NCI-H128 (cell line): Measurements from ENCODE around the gene PRKN.
"Not testable (repeated sequence)": the region's sequence is repeated elsewhere in the genome, so short reads cannot be mapped to it uniquely, and the experiment has no call there.

Source experiments
- DNase-seq: peaks from one replicate; lab custom pipeline; 2025; ENCODE audit not compliant: unreplicated experiment; lab: John Stamatoyannopoulos, UW

Gene PRKN

DNA sequence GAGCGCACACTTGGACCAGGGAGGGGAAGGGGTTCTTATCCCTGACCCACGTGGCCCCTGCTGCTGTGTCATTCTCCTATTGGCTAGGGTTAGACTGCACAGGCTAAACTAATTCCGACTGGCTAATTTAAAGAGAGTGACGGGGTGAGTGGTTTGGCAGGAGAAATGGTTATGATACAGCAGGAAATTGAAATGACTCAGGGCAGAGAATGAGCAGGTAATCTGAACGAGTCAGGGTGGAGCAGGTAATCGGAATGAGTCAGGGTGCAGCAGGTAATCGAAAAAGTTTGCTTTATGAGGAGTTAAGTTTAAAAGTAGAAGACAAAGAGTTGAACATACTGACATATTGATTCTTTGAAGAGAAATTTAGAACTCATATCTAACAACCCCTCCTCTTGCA, 1417.8 kb downstream of the PRKN start:
- DNase-seq, result not testable (repeated sequence)

DNA sequence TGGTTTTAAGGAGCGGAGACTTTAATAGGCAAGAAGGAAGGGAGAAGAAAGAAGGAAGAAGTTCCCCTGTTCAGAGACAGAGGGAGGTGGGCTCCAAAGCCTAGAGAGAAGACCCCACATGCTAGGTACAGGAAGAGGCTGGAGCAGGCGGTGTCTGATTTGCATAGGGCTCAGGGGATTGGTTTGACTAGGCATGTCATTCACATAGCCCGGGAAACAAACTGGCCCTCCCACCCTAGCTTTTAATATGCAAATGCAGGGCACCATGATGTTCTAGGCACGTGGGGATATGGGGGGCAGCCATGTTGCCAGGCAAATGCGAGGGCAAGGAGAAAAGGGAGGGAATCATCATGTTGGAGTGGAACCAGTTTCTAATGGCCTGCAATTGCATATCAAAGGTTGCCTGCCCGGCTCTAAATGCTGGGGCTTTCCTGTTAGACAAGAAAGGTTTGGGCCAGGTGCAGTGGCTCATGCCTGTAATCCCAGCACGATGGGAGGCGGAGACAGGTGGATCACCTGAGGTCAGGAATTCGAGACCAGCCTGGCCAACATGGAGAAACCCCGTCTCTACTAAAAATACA, 1419.4 kb downstream of the PRKN start:
- DNase-seq, result no peak

DNA sequence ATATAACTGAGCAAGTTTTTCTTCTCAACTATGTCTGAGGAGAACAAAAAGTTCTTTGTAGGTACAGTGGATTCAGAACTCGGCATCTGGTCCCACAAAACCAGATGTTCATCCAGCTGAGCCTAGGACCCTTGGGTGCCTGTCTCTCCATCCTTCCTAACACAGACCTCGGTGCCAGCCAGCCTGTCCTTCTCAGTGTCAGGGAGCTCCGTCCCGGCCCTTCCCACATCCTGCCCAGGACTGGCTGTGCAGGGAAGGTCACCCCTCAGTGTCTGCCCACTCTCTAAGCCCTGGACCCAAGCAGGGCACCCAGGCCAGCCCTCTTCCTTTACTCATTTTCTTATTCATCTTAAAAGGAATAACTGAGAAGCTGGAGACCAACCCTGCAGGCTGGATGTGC, 1421.7 kb downstream of the PRKN start:
- no peak for DNase-seq

DNA sequence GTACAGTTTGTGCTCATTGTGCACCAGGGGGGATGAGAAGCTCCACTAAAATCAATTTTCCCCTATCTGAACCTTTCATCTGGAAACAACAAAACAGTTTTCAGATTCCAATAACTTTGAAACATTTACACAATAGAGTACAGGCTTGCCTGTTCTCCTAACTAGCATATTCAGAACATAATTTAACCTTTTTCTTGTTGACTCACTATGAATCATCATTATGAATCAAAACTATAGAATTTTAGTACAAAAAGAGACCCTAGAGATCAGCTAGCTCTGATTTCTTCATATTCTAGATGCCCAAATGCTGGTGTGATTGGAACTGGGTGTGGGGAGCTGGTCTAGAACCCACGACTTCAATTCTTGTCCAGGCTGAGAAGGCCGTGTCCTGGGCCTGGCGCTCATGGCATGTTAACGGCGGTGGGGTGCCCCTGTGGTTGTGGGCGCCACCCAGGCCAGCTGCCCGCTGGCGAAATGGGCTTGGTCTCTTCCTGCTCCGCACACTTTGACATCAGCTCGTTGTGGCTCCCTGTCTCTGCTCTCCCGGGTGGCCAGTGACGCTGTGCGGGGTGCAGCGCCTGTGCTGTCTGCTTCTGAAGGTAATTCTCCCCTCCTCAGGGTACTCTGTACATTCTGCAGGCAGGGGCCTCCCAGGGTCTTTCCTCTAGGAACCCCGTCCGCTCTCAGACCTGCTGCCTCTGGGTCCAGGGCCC, 1423.8 kb downstream of the PRKN start:
- no peak for DNase-seq

DNA sequence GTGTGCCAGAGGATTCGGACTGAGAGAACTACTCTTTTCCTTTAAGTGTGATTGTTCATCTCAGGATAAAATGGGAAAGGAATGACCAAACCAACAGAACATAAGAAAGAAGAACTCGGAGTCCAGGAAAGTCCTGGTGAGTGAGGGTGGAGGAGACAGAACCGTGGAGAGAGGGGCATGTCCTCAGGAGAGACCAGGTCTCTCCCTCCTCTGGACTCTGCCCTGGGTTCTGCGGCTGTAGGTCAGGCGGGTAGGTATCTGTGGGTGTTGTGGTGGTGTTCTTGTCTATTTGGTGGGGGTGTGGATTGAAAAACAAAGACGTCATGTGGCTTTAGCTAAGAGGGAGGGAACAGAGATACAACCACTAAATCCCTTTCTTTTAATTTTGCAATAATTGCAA, 1424.6 kb downstream of the PRKN start:
- no peak for DNase-seq

DNA sequence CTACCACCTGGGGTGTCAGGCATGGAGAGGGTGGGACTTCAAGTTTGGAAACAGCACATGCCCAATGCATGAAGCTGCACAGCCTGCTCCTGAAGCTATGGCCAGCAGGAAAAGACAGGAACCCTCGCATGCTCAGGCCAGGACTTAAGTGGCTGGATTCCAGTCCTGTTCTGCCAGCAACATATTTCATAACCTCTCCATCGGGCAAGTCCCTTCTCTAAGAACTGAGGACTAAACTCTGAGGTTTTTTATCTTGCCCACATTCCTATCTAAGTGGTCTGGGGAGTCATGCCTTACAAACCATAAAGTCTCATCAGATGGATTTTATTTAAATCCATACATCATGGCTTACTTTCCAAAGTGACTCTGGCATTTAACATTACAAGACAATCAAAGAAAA, 1426.2 kb downstream of the PRKN start:
- no peak for DNase-seq

DNA sequence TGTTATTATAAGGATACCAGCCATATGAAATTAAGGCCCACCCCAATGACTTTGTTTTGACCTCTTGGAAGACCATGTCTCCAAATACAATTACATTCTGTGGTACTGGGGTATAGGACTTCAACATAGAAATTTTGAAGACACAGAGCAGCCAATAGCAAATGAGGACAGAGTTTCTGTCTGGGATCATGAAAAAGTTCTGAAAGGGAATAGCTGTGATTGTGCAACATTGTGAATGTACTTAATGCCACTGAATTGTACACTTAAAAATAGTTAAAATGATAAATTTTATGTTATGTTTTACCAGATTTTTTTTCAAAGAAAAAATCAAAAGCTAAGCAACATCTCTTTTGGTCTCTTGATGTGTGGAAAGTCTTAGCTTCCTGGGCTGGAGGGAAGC, 1426.7 kb downstream of the PRKN start:
- no peak for DNase-seq

DNA sequence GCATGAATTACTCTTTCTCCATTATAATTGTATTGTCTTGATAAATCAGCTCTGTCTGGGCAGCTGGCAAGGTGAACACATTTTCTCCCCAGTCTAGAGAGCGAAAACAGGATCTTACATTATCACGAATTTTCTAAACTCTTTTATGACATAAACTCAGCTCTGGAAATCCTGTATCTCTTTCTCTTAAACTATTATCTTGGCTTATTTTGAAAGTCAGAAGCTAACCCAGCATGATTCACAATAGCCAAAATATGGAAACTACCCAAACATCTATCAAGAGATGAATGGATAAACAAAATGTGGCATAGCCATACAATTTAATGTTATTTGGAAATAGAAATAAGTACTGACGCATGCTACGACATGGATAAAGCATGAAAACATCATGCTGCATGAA, 1427.8 kb downstream of the PRKN start:
- no peak for DNase-seq
